Measurements from ENCODE around the gene PADI1.

DNA sequence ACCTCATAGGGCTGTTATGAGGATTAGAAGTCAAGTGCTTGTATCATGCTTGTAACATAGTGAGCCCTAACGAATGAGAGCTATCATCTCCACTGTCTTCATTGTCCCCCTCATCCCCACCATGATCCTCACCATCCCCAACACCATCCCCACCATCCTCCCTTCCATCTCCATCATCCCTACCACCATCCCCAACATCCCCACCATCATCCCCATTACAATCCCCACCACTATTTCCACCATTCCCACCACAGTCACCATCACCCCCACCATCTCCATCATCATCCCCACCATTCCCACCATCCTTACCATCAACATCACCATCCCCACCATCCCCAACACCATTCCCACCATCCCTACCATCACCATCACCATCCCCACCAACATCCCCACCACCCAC is 39.1 kb upstream of the PADI1 start:
- TF ChIP-seq EZH2 (IDR thresholded peaks at IDR 0.05; ENCODE audit: borderline replicate concordance, insufficient read depth, low read length, poor library complexity, severe bottlenecking): no peak
- no peak for TF ChIP-seq POLR2AphosphoS5 (IDR thresholded peaks at IDR 0.05)
- TF ChIP-seq, protein P1, sequence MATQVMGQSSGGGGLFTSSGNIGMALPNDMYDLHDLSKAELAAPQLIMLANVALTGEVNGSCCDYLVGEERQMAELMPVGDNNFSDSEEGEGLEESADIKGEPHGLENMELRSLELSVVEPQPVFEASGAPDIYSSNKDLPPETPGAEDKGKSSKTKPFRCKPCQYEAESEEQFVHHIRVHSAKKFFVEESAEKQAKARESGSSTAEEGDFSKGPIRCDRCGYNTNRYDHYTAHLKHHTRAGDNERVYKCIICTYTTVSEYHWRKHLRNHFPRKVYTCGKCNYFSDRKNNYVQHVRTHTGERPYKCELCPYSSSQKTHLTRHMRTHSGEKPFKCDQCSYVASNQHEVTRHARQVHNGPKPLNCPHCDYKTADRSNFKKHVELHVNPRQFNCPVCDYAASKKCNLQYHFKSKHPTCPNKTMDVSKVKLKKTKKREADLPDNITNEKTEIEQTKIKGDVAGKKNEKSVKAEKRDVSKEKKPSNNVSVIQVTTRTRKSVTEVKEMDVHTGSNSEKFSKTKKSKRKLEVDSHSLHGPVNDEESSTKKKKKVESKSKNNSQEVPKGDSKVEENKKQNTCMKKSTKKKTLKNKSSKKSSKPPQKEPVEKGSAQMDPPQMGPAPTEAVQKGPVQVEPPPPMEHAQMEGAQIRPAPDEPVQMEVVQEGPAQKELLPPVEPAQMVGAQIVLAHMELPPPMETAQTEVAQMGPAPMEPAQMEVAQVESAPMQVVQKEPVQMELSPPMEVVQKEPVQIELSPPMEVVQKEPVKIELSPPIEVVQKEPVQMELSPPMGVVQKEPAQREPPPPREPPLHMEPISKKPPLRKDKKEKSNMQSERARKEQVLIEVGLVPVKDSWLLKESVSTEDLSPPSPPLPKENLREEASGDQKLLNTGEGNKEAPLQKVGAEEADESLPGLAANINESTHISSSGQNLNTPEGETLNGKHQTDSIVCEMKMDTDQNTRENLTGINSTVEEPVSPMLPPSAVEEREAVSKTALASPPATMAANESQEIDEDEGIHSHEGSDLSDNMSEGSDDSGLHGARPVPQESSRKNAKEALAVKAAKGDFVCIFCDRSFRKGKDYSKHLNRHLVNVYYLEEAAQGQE (IDR thresholded peaks at IDR 0.05; ENCODE audit: borderline replicate concordance): no peak
- TF ChIP-seq SMC3 (conservative IDR thresholded peaks at IDR 0.05; ENCODE audit: poor library complexity): no peak
- TF ChIP-seq, protein P2, sequence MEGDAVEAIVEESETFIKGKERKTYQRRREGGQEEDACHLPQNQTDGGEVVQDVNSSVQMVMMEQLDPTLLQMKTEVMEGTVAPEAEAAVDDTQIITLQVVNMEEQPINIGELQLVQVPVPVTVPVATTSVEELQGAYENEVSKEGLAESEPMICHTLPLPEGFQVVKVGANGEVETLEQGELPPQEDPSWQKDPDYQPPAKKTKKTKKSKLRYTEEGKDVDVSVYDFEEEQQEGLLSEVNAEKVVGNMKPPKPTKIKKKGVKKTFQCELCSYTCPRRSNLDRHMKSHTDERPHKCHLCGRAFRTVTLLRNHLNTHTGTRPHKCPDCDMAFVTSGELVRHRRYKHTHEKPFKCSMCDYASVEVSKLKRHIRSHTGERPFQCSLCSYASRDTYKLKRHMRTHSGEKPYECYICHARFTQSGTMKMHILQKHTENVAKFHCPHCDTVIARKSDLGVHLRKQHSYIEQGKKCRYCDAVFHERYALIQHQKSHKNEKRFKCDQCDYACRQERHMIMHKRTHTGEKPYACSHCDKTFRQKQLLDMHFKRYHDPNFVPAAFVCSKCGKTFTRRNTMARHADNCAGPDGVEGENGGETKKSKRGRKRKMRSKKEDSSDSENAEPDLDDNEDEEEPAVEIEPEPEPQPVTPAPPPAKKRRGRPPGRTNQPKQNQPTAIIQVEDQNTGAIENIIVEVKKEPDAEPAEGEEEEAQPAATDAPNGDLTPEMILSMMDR (IDR thresholded peaks at IDR 0.05; ENCODE audit: poor library complexity, severe bottlenecking): no peak

All from neural cell (in vitro differentiated cells).